ENCODE data around the gene GIGYF2. TPM values are rescaled to one million over a fixed set of nuclear protein-coding genes. Genes with fewer than 3 reads are reported as not detected.

Gene GIGYF2
- total RNA-seq, 1 donor from 2014 or later = 63.4 TPM

- no peak for TF ChIP-seq CTCF (IDR thresholded peaks at IDR 0.05)
- Mint-ChIP-seq H3K36me3 (ENCODE audit: unreplicated experiment) (peaks cover 41% of the 10 kb centered on the region), H3K27ac (ENCODE audit: unreplicated experiment) (no peak overlapping the region), H3K27me3 (ENCODE audit: unreplicated experiment) (no peaks in the 10 kb centered on the region), H3K9me3 (ENCODE audit: unreplicated experiment) (no peaks in the 10 kb centered on the region), H3K4me3 (ENCODE audit: unreplicated experiment) (no peak overlapping the region), H3K4me1 (ENCODE audit: unreplicated experiment) (peaks cover 10% of the 10 kb centered on the region)
- DNase-seq (ENCODE audit: extremely low spot score, unreplicated experiment) = no peak
Measured at GRCh38 chr2:232860593-232861241, 163.6 kb downstream of the GIGYF2 start.

DNA sequence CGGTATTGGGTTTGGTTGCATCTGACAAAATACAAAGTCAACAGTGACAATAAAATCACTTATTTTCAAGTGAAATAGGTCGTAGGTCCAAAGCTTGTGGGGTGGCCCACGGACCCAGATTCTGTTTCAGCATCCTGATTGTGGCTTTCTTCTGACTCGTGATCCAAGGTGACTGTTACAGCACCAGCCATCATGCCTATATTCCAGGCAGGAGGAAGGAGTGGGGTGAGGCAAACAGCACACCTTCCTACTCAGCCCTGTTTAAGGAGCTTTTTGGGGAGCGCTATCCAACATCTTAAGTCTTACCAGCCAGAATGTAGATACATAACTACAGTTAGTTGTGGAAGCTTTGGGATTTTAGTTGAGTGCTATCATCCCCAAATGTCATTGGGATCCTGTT lies 164.2 kb downstream of the GIGYF2 start:
- DNase-seq (ENCODE audit: extremely low spot score, unreplicated experiment) = no peak
- Mint-ChIP-seq H3K4me1 (ENCODE audit: unreplicated experiment) (peaks cover 8% of the 10 kb centered on the region), H3K27ac (ENCODE audit: unreplicated experiment) (no peak overlapping the region), H3K36me3 (ENCODE audit: unreplicated experiment) (peaks cover 38% of the 10 kb centered on the region), H3K27me3 (ENCODE audit: unreplicated experiment) (no peaks in the 10 kb centered on the region), H3K4me3 (ENCODE audit: unreplicated experiment) (no peak overlapping the region), H3K9me3 (ENCODE audit: unreplicated experiment) (no peaks in the 10 kb centered on the region)
- no peak for TF ChIP-seq CTCF (IDR thresholded peaks at IDR 0.05)

GRCh38 chr2:232863996-232864395 lies 166.9 kb downstream of the GIGYF2 start:
- H3K4me3 Mint-ChIP-seq (ENCODE audit: unreplicated experiment) = no peak overlapping the region
- no peak for TF ChIP-seq CTCF (IDR thresholded peaks at IDR 0.05)
- H3K27me3 Mint-ChIP-seq (ENCODE audit: unreplicated experiment) = no peaks in the 10 kb centered on the region
- H3K27ac Mint-ChIP-seq (ENCODE audit: unreplicated experiment) = no peak overlapping the region
- H3K9me3 Mint-ChIP-seq (ENCODE audit: unreplicated experiment) = no peaks in the 10 kb centered on the region
- no peaks in the 10 kb centered on the region for H3K4me1 Mint-ChIP-seq (ENCODE audit: unreplicated experiment)
- peaks cover 13% of the 10 kb centered on the region for H3K36me3 Mint-ChIP-seq (ENCODE audit: unreplicated experiment)
- DNase-seq (ENCODE audit: extremely low spot score, unreplicated experiment) = no peak

- Mint-ChIP-seq H3K27ac (ENCODE audit: unreplicated experiment) (no peak overlapping the region), H3K27me3 (ENCODE audit: unreplicated experiment) (no peaks in the 10 kb centered on the region), H3K4me3 (ENCODE audit: unreplicated experiment) (no peak overlapping the region), H3K36me3 (ENCODE audit: unreplicated experiment) (peaks cover 6% of the 10 kb centered on the region), H3K9me3 (ENCODE audit: unreplicated experiment) (no peaks in the 10 kb centered on the region), H3K4me1 (ENCODE audit: unreplicated experiment) (no peaks in the 10 kb centered on the region)
- no peak for DNase-seq (ENCODE audit: extremely low spot score, unreplicated experiment)
- TF ChIP-seq CTCF (IDR thresholded peaks at IDR 0.05) = no peak
Measured at GRCh38 chr2:232865165-232865564, 168.0 kb downstream of the GIGYF2 start.

GRCh38 chr2:232866104-232866503 lies 169.0 kb downstream of the GIGYF2 start:
- Mint-ChIP-seq H3K4me3 (ENCODE audit: unreplicated experiment) (no peak overlapping the region), H3K4me1 (ENCODE audit: unreplicated experiment) (no peaks in the 10 kb centered on the region), H3K9me3 (ENCODE audit: unreplicated experiment) (no peaks in the 10 kb centered on the region), H3K36me3 (ENCODE audit: unreplicated experiment) (peaks cover 3% of the 10 kb centered on the region), H3K27ac (ENCODE audit: unreplicated experiment) (no peak overlapping the region), H3K27me3 (ENCODE audit: unreplicated experiment) (no peaks in the 10 kb centered on the region)
- no peak for TF ChIP-seq CTCF (IDR thresholded peaks at IDR 0.05)
- no peak for DNase-seq (ENCODE audit: extremely low spot score, unreplicated experiment)
